Hematopoietic multipotent progenitor cell treated with erythropoietin and hydrocortisone succinate and interleukin-3 and kit ligand, for 15 days (in vitro differentiated cells): ENCODE data around the gene TRAPPC10.

Source experiments
- DNase-seq: peaks from one replicate; pipeline ENCODE4 v3.0.0-alpha.2; 2015; ENCODE audit warnings: low spot score

TRAPPC10 gene

GRCh38 chr21:43983390-43983789, 28.7 kb upstream of the TRAPPC10 start:
- no peak for DNase-seq

GRCh38 chr21:43983860-43984420, 28.2 kb upstream of the TRAPPC10 start:
- no peak for DNase-seq

- DNase-seq: no peak
Measured at GRCh38 chr21:43984905-43985689, 27.0 kb upstream of the TRAPPC10 start.

- no peak for DNase-seq
Measured at GRCh38 chr21:43985690-43986251, 26.3 kb upstream of the TRAPPC10 start.

DNA sequence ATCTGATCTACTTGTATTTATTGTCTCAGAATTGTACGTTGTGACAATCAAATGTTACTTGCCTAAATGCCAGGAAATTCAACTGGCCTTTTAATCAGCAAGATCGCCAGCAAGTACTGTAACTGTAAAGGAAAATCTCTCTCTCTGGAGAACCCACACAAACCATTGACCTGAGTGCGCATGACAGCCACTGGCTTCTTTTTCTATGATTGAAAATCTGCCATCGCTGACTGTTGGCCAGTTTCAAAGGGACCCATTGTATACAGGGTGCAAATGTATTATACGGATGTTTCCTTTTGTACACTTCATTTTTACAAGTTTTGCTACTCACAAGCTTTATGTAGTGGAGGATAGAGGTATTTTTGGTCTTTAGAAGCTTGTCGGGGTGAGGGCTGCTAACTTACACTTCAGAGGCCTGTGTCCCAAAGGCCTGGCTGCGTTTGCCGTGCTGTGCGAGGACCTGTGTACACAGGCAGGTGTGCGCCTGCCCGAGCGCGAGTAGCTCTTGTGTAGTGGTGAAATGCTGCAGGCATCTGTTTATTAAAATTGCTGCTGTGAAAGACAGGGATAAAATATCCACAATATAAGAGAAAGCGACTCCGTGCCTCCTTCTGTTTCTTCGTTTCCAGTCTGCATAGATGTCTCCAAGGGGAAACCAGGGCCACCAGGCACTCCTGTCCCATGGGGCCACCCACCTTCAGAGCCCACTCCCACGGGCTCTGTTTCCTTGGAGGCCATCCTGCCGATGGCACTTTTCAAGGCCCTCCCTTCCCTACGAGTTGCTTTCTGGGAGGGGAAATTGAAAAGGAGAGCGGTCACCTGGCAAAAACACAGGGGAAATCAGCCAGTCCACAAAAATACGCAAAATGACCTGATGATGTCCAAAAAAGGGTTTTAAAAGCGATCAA, 25.3 kb upstream of the TRAPPC10 start:
- DNase-seq: no peak

DNA sequence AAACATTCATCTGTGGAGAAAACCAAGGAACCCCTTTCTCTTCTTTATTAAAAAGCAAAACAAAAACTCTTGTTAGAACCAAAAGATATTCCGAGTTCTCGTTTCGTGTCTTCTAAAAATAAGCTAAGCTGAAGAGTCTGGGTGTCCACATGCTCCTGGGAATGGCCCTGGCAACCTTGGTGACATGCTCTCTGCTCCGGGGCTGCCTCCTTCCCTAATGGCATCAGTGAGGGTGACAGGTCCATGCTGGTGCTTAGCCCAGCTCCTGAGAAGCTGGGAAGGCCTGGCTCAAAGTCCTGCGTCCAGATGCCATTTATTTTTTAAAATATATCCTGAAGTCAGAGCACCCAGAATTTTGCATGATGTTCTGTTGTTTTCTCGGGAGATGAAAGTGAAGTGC, 24.6 kb upstream of the TRAPPC10 start:
- no peak for DNase-seq

DNA sequence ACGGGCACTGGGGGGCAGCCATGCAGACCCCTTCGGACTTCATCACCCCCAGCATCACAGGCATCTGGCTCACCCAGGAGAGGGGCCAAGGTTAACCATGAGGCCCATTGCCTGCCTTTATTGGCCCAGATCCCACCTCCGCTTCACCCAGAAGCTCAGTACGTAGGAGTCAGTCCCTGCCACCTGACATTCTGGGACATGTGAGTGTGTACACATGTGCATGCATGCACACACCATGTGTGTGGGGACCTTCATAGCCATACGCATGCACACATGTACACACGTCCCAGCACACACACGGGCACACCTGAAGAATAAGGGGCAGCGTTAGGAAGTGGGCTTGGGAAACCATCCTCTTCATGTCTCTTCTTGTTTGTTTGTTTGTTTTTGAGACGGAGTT, 24.1 kb upstream of the TRAPPC10 start:
- no peak for DNase-seq

GRCh38 chr21:43988506-43989230, 23.4 kb upstream of the TRAPPC10 start:
- no peak for DNase-seq

DNA sequence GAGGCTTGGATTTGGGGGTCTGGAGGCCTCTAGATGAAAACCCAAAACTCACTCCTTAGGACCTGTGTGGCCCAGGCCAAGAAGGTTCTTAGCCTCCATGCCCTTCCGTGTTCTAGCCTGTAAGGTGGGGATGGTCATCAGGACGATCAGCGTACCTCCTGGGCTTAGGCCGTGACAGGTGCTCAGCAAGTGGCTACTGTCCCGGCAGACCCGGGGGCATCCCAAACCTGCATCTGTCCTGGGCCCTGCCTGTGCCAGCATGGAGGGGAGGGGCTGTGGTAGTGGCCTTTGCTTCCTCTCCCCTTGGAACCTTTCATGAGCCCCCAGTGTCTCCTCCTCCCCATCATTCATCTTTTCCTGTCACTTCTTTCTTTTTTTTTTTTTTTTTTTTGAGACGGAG, 22.7 kb upstream of the TRAPPC10 start:
- DNase-seq: no peak

GRCh38 chr21:43991447-43991991, 20.6 kb upstream of the TRAPPC10 start:
- DNase-seq: no peak

DNA sequence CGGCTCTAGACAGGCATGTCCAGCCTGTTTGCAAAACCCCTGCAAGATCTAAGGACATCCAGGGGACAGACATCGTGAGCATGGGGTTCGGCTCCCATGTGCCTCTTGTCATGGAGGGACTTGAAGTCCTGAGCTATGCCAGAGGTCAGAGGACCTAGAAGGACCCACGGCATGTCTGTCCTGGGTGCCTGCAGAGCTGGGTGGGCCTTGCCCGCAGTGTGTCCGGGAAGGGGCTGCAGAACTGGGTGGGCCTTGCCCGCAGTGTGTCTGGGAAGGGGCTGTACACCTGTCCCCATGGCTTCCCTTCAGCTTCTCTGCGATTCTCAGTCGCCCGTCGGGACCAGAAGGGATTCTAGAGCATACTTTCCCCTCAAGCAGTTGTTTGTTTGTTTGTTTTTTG, 20.0 kb upstream of the TRAPPC10 start:
- DNase-seq: no peak

DNA sequence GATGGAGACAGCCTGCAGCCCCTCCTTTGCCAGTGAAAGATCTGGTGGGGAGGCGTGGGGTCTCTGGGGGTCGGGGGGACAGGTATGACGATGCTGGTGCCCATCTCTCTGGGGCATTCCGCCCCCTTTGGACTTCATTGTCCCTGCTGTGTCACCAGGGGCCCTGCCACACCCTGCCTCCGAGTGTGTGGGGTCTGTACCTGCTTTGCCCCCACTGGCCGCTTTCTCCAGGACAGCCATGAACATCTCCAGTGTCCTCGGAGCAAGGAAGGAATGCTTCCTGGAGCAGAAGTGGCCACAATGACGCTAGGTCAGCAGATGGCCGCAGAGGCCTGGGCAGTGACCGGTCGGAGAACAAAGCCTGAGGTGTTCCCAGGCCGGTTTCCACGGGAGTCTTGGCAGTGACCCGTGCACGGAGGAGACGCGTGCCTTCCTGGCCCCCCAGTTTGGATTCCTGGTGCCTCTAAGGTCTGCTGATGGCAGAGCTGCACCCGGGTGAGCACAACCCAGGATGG, 18.6 kb upstream of the TRAPPC10 start:
- DNase-seq: no peak

DNA sequence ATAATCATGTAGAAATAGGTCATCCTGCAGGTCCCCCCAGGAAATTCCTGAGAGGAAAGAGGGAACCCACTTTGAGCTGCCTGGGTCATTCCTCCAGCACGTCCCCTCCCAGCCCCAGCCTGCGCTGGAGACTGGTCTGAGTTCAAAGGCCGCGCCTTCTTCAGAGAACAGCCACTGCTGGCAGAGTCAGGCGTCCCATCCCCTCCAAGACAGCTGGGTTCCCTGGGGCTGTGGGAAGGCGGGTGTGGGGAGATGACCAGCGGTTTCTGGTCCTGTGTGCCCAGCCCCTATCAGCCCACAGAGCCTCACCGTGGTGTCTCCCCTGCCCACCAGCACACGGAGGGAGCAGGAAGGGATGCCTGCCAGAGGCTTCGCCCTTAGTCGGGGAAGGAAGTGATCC, 18.0 kb upstream of the TRAPPC10 start:
- DNase-seq: no peak

DNA sequence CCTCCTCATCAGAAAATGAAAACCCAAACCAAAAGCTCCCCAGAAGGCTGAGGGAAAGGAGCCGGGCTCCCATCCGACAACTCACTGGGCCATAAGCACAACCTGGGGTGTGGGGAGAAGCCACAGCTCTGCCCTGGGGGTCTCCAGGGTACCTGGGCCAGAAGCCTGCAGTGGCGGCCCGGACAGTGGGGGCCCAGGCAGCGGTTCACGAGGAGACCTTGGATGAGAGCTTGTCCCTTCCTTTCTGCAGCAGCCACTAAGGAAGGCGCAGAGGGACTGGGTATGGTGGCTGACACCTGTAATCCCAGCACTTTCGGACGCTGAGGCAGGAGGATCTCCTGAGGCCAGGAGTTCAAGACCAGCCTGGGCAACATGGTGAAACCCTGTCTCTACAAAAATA, 17.5 kb upstream of the TRAPPC10 start:
- DNase-seq: no peak

GRCh38 chr21:43995521-43996105, 16.5 kb upstream of the TRAPPC10 start:
- no peak for DNase-seq

- no peak for DNase-seq
Measured at GRCh38 chr21:43997766-43998742, 14.1 kb upstream of the TRAPPC10 start.

- no peak for DNase-seq
Measured at GRCh38 chr21:44000360-44000759, 11.7 kb upstream of the TRAPPC10 start.

- no peak for DNase-seq
Measured at GRCh38 chr21:44002511-44002910, 9.6 kb upstream of the TRAPPC10 start.

DNA sequence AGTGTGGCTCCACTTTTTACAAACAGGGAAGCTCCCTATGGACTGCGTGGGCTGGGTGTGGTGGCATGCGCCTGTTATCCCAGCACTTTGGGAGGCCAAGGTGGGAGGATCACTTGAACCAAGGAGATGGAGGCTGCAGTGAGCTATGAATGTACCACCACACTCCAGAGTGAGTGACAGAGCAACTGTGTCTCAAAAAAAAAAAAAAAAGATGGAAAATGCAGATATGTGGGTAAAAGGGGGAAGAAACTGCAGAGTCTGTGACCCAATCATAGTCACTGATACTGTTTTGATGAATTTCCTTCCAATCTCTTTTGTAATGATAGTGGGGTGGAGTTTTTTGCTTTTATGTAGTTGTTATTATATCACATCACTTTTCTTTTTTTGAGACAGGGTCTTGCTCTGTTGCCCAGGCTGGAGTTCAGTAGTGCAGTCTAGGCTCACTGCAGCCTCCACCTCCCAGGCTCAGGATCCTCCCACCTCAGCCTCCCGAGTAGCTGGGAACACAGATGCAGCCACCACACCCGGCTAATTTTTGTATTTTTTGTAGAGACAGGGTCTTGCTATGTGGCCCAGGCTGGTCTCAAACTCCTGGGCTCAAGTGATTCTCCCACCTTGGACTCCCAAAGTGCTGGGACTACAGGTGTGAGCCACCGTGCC, 8.7 kb upstream of the TRAPPC10 start:
- no peak for DNase-seq
